ENCODE data around the gene MSRB1. TPM values are rescaled to one million over a fixed set of nuclear protein-coding genes. Genes with fewer than 3 reads are reported as not detected.

The MSRB1 gene
- total and polyA plus RNA-seq, 2 of the 13 experiments (the other 11 are each of a cell fraction or from before 2014, with no cell fraction given), result 32.1 to 75.4 TPM

DNA sequence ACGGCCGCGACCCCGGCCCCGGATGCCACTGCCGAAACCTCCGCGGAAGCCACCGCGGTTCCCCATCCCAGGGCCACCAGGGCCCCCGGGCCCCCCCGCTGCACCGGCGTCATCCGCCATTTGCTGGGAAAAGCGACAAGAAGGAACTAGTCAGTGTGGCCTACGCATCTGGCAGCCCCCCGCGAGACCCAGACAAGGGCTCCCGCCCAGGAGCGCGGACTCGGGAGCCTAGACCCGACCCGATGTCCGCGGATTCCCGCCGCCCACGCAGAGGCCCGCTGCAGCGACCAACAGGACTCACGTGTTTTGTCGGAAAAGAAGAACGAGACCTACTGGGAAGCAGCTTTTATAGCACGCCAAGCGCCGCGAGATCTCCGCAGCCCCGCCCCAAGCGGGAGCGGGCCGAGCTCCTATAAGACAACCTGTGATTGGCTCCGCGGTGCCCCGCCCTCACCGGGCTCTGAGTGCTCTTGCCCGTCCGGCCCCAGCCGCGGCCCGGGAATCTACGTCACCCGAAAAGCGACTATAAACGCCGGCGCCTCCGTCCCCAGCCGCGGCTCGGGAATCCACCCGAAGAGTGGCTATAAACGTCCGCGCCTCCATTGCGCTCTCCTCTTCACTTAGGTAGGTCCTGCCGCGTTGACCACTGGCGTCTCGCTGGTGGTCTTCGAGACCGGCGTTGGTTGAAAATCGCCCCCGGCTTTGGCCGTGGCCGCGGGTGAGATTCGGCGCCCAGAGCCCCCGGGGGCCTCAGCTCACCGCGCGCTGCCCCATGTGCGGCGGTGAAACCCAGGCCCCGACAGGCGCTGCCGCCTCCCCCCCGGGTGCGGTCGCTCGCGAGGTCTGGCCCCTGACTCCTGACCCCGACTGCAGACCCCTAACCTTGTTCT, 21.8 kb upstream of the MSRB1 start, which contains the start of gene RPS2 (continued):
- TF ChIP-seq ZFX (CRISPR knock-in tag; IDR thresholded peaks at IDR 0.05; ENCODE audit: low read depth) (peak; percentile 81; the same call in 1 of the 2 replicates), ZNF790 (CRISPR knock-in tag; IDR thresholded peaks at IDR 0.05; ENCODE audit: borderline replicate concordance) (peak; percentile 91; the same call in 1 of the 2 replicates), PAX8 (CRISPR knock-in tag; IDR thresholded peaks at IDR 0.05; ENCODE audit: borderline replicate concordance) (no peak), SRSF4 (IDR thresholded peaks at IDR 0.05; ENCODE audit: low read depth, low read length, poor library complexity, severe bottlenecking) (no peak), CEBPG (CRISPR knock-in tag; IDR thresholded peaks at IDR 0.05) (no peak), ZNF839 (CRISPR knock-in tag; IDR thresholded peaks at IDR 0.05; ENCODE audit: borderline replicate concordance) (no peak), RXRB (CRISPR knock-in tag; IDR thresholded peaks at IDR 0.05; ENCODE audit: borderline replicate concordance) (peak; percentile 37; the same call in 1 of the 2 replicates), THAP11 (CRISPR knock-in tag; IDR thresholded peaks at IDR 0.05) (peak; percentile 92), SMAD1 (CRISPR knock-in tag; IDR thresholded peaks at IDR 0.05; ENCODE audit: borderline replicate concordance, low read depth) (no peak), RFXAP (CRISPR knock-in tag; IDR thresholded peaks at IDR 0.05; ENCODE audit: borderline replicate concordance) (peak; percentile 56; the same call in 1 of the 2 replicates), SIX4 (CRISPR knock-in tag; IDR thresholded peaks at IDR 0.05) (no peak), RFX3 (CRISPR knock-in tag; IDR thresholded peaks at IDR 0.05) (no peak), HNRNPL (IDR thresholded peaks at IDR 0.05; ENCODE audit: low read depth, low read length) (0 out of 2 replicates have a peak, but pooled peaks have one; percentile 65), PLRG1 (conservative IDR thresholded peaks at IDR 0.05) (no peak), TGIF2 (CRISPR knock-in tag; IDR thresholded peaks at IDR 0.05) (peak; percentile 82)
- TF ChIP-seq, protein P1, sequence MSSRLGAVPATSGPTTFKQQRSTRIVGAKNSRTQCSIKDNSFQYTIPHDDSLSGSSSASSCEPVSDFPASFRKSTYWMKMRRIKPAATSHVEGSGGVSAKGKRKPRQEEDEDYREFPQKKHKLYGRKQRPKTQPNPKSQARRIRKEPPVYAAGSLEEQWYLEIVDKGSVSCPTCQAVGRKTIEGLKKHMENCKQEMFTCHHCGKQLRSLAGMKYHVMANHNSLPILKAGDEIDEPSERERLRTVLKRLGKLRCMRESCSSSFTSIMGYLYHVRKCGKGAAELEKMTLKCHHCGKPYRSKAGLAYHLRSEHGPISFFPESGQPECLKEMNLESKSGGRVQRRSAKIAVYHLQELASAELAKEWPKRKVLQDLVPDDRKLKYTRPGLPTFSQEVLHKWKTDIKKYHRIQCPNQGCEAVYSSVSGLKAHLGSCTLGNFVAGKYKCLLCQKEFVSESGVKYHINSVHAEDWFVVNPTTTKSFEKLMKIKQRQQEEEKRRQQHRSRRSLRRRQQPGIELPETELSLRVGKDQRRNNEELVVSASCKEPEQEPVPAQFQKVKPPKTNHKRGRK (CRISPR knock-in tag; IDR thresholded peaks at IDR 0.05), result no peak
- TF ChIP-seq, protein P2, sequence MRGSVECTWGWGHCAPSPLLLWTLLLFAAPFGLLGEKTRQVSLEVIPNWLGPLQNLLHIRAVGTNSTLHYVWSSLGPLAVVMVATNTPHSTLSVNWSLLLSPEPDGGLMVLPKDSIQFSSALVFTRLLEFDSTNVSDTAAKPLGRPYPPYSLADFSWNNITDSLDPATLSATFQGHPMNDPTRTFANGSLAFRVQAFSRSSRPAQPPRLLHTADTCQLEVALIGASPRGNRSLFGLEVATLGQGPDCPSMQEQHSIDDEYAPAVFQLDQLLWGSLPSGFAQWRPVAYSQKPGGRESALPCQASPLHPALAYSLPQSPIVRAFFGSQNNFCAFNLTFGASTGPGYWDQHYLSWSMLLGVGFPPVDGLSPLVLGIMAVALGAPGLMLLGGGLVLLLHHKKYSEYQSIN (CRISPR knock-in tag; IDR thresholded peaks at IDR 0.05; ENCODE audit: borderline replicate concordance), result no peak
- TF ChIP-seq, protein P3, sequence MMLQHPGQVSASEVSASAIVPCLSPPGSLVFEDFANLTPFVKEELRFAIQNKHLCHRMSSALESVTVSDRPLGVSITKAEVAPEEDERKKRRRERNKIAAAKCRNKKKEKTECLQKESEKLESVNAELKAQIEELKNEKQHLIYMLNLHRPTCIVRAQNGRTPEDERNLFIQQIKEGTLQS (CRISPR knock-in tag; IDR thresholded peaks at IDR 0.05), result no peak
- TF ChIP-seq, protein P4, sequence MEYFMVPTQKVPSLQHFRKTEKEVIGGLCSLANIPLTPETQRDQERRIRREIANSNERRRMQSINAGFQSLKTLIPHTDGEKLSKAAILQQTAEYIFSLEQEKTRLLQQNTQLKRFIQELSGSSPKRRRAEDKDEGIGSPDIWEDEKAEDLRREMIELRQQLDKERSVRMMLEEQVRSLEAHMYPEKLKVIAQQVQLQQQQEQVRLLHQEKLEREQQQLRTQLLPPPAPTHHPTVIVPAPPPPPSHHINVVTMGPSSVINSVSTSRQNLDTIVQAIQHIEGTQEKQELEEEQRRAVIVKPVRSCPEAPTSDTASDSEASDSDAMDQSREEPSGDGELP (IDR thresholded peaks at IDR 0.05; ENCODE audit: borderline replicate concordance, low read depth), result peak; percentile 27; the same call in 1 of the 2 replicates
- TF ChIP-seq, protein P5, sequence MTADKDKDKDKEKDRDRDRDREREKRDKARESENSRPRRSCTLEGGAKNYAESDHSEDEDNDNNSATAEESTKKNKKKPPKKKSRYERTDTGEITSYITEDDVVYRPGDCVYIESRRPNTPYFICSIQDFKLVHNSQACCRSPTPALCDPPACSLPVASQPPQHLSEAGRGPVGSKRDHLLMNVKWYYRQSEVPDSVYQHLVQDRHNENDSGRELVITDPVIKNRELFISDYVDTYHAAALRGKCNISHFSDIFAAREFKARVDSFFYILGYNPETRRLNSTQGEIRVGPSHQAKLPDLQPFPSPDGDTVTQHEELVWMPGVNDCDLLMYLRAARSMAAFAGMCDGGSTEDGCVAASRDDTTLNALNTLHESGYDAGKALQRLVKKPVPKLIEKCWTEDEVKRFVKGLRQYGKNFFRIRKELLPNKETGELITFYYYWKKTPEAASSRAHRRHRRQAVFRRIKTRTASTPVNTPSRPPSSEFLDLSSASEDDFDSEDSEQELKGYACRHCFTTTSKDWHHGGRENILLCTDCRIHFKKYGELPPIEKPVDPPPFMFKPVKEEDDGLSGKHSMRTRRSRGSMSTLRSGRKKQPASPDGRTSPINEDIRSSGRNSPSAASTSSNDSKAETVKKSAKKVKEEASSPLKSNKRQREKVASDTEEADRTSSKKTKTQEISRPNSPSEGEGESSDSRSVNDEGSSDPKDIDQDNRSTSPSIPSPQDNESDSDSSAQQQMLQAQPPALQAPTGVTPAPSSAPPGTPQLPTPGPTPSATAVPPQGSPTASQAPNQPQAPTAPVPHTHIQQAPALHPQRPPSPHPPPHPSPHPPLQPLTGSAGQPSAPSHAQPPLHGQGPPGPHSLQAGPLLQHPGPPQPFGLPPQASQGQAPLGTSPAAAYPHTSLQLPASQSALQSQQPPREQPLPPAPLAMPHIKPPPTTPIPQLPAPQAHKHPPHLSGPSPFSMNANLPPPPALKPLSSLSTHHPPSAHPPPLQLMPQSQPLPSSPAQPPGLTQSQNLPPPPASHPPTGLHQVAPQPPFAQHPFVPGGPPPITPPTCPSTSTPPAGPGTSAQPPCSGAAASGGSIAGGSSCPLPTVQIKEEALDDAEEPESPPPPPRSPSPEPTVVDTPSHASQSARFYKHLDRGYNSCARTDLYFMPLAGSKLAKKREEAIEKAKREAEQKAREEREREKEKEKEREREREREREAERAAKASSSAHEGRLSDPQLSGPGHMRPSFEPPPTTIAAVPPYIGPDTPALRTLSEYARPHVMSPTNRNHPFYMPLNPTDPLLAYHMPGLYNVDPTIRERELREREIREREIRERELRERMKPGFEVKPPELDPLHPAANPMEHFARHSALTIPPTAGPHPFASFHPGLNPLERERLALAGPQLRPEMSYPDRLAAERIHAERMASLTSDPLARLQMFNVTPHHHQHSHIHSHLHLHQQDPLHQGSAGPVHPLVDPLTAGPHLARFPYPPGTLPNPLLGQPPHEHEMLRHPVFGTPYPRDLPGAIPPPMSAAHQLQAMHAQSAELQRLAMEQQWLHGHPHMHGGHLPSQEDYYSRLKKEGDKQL (CRISPR knock-in tag; IDR thresholded peaks at IDR 0.05; ENCODE audit: low read depth), result no peak

All from HepG2 (cell line).